ENCODE measurements around the gene CCDC97.
A peak's percentile ranks its signal among the peaks of the same experiment; 100 is the strongest.
"Not testable (repeated sequence)": the region's sequence is repeated elsewhere in the genome, so short reads cannot be mapped to it uniquely, and the experiment has no call there.

The CCDC97 gene

GRCh38 chr19:41288673-41289530 lies 21.1 kb upstream of the CCDC97 start:
- Mint-ChIP-seq H3K27ac (no peak overlapping the region), H3K9me3 (no peaks in the 10 kb centered on the region)

GRCh38 chr19:41289814-41290213 lies 20.2 kb upstream of the CCDC97 start:
- H3K27ac Mint-ChIP-seq = not testable (repeated sequence)
- H3K36me3 Mint-ChIP-seq = peaks cover 40 to 48% of the 10 kb centered on the region in 2 donors

More at GRCh38 chr19:41288673-41289530, 21.1 kb upstream of the CCDC97 start:
- no peaks in the 10 kb centered on the region for H3K27me3 Mint-ChIP-seq
- ATAC-seq (replicated peaks) = no peak
- DNase-seq = no peak
- no peak overlapping the region for H3K4me3 Mint-ChIP-seq
- peaks cover 34 to 46% of the 10 kb centered on the region in 2 donors for H3K36me3 Mint-ChIP-seq
- H3K4me1 Mint-ChIP-seq = no peaks in the 10 kb centered on the region

DNA sequence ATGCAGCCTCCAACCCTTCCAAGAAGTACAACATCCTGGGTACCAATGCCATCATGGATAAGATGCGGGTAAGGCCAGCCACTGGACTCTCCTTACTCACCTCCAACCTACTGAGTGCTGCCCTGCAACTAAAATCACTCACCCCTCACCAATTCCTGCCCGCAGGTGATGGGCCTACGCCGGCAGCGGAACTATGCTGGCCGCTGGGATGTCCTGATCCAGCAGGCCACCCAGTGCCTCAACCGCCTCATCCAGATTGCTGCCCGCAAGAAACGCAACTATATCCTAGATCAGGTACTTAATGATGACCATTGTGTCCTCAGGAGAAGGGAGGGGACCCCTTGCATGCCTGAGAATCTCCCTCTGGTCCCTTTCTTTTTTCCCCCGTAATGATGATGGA lies 15.6 kb upstream of the CCDC97 start:
- Mint-ChIP-seq H3K36me3 (peaks cover 63 to 72% of the 10 kb centered on the region in 2 donors), H3K4me3 (no peak overlapping the region), H3K27ac (peak overlapping the region; percentile 47), H3K4me1 (peaks cover 30 to 39% of the 10 kb centered on the region in 2 donors), H3K9me3 (no peaks in the 10 kb centered on the region), H3K27me3 (no peaks in the 10 kb centered on the region)
- DNase-seq (no peak), ATAC-seq (replicated peaks) (no peak)

More at GRCh38 chr19:41289814-41290213, 20.2 kb upstream of the CCDC97 start:
- not testable (repeated sequence) for ATAC-seq (replicated peaks); H3K9me3 Mint-ChIP-seq; DNase-seq; H3K27me3 Mint-ChIP-seq; H3K4me3 Mint-ChIP-seq; H3K4me1 Mint-ChIP-seq

- Mint-ChIP-seq H3K4me1 (peaks cover 31 to 50% of the 10 kb centered on the region in 2 donors), H3K27ac (peak overlapping the region; percentile 93), H3K9me3 (no peaks in the 10 kb centered on the region), H3K27me3 (no peaks in the 10 kb centered on the region), H3K36me3 (peaks cover 68 to 77% of the 10 kb centered on the region in 2 donors), H3K4me3 (no peak overlapping the region)
- DNase-seq = no peak
- no peak for ATAC-seq (replicated peaks)
Observed at GRCh38 chr19:41295499-41295898, 14.5 kb upstream of the CCDC97 start.

DNA sequence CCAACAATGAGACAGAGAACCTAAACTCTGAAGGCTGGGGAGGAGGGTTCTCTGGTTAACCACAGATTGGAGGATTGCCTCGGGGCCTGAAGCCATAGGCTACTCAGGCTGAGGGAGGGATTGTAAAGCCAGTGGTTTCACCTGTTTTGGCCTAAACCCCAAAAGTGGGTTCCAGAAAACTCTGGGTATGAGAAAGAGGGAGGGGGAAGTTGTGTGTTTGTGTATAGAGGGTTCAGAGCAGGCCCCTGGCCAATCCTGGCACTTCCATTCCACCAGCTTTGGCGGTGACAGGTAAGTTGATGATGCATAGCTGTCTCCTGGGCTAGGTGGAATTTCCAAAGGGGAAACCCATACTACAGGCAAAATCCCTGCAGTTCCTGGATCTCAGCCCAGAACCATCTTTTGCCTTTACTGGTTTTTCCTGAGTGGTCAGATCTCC lies 13.5 kb upstream of the CCDC97 start:
- ATAC-seq (replicated peaks) = peak in 1 of 2 donors; percentile 10
- Mint-ChIP-seq H3K36me3 (peaks cover 67 to 76% of the 10 kb centered on the region in 2 donors), H3K9me3 (no peaks in the 10 kb centered on the region), H3K27me3 (no peaks in the 10 kb centered on the region), H3K27ac (peak overlapping the region; percentile 93), H3K4me3 (no peak overlapping the region), H3K4me1 (peaks cover 36 to 53% of the 10 kb centered on the region in 2 donors)
- DNase-seq = no peak

- peak overlapping the region in 1 of 2 donors; percentile 10 for H3K4me3 Mint-ChIP-seq
- H3K27ac Mint-ChIP-seq = peak overlapping the region; percentile 93
- peak; percentile 39 for DNase-seq
- no peaks in the 10 kb centered on the region for H3K9me3 Mint-ChIP-seq
- peak; percentile 73 to 77 for ATAC-seq (replicated peaks)
- H3K27me3 Mint-ChIP-seq = no peaks in the 10 kb centered on the region
- peaks cover 67 to 76% of the 10 kb centered on the region in 2 donors for H3K36me3 Mint-ChIP-seq
- peaks cover 44 to 67% of the 10 kb centered on the region in 2 donors for H3K4me1 Mint-ChIP-seq
Observed at GRCh38 chr19:41297628-41298347, 12.2 kb upstream of the CCDC97 start.

DNA sequence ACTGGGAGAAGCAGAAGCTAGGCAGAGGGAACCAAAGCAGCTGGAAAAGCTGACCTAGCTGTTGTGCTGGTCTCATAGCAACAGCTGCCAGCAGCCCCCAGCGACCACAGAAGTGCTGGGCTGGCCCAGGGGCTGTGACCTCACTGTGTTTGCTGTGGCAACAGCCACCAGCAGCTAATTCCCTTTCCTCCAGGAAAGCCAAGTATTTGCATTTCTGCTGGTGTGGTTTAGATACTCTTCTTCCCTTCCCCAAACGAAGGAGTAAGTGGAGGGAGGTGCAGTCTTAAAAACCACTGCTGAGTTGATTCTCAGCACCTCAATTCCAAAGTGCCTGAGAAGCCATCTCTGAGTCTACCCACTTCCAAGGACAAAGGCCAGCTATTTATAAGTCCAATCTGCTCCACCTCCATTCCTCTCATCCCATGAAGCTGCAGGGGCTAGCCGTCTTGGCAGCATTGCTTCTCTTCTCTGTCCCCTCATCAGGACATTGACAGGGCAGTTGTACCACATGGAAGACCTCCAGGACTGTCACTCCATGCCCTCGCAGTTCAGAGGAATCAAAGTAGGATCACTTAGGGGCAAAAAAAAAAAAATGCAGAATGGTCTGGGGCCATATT lies 11.5 kb upstream of the CCDC97 start:
- ATAC-seq (replicated peaks) (peak; percentile 42 to 45), DNase-seq (peak; percentile 35)
- Mint-ChIP-seq H3K36me3 (peaks cover 67 to 76% of the 10 kb centered on the region in 2 donors), H3K4me3 (no peak overlapping the region), H3K27me3 (no peaks in the 10 kb centered on the region), H3K4me1 (peaks cover 46 to 71% of the 10 kb centered on the region in 2 donors), H3K27ac (peak overlapping the region; percentile 93), H3K9me3 (no peaks in the 10 kb centered on the region)

DNA sequence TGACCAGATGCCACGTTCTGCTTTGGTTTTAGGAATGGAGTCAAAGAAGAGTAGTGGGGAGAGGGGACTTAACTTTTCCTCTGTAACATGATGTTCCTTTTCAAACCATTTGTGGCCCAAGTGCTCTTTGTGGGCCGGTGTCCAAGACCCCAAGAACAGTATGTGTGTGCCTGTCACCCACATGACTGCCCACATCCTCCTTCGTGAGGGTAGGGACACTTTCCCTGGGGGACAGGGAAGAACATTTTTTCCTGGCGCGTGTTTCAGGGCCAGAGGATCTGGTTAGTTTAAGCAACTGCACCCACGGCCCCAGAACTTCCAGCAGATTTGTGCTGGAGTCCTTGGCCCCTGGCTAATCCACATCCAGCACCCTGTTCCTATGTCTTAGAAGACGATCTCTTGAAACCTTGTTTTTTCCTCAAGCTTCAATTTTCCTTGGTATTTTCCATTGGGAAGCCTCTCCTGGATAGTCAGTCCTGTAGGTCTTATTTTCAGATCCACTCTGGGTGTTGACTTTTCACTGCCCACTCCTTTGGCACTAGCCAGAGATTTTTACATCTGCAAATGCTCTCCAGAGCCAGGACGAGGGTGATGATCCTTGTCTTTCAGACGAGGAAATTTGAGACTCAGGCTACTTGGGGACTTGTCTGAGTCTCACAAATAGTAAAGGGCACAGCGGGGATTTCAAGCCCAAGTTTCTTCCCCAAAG lies 10.8 kb upstream of the CCDC97 start:
- DNase-seq = no peak
- no peaks in the 10 kb centered on the region for H3K9me3 Mint-ChIP-seq
- H3K27me3 Mint-ChIP-seq = no peaks in the 10 kb centered on the region
- ATAC-seq (replicated peaks) = no peak
- H3K36me3 Mint-ChIP-seq = peaks cover 67 to 79% of the 10 kb centered on the region in 2 donors
- H3K4me3 Mint-ChIP-seq = no peak overlapping the region
- peaks cover 46 to 77% of the 10 kb centered on the region in 2 donors for H3K4me1 Mint-ChIP-seq
- peak overlapping the region; percentile 93 for H3K27ac Mint-ChIP-seq

DNA sequence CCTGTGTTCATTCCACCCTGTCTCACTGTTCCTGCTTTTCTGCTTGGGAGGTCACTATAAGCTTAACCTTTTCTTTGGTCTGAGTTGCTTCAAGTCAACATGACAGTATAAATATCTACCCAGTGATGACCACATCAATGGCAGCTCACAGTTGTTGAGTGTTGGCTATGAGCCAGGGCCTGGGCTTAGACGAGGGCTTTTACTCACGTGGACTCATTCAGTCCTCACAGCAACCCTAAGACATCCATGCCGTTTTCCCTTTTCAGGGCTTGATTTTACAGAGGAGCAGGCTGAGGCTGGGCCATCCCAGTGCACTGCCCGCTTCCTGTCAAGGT lies 10.2 kb upstream of the CCDC97 start:
- Mint-ChIP-seq H3K4me3 (no peak overlapping the region), H3K9me3 (no peaks in the 10 kb centered on the region), H3K27ac (peak overlapping the region; percentile 65), H3K4me1 (peaks cover 46 to 80% of the 10 kb centered on the region in 2 donors), H3K36me3 (peaks cover 68 to 79% of the 10 kb centered on the region in 2 donors), H3K27me3 (no peaks in the 10 kb centered on the region)
- no peak for DNase-seq
- no peak for ATAC-seq (replicated peaks)

GRCh38 chr19:41300555-41300954 lies 9.4 kb upstream of the CCDC97 start:
- no peak for ATAC-seq (replicated peaks)
- no peak overlapping the region for H3K4me3 Mint-ChIP-seq

GRCh38 chr19:41302624-41303351 lies 7.2 kb upstream of the CCDC97 start:
- peak; percentile 70 to 71 for ATAC-seq (replicated peaks)
- peak overlapping the region; percentile 37 to 59 for H3K4me3 Mint-ChIP-seq
- peak; percentile 47 for DNase-seq
- peak overlapping the region; percentile 88 for H3K27ac Mint-ChIP-seq
- H3K4me1 Mint-ChIP-seq = peaks cover 33 to 72% of the 10 kb centered on the region in 2 donors
- peaks cover 52 to 72% of the 10 kb centered on the region in 2 donors for H3K36me3 Mint-ChIP-seq
- H3K27me3 Mint-ChIP-seq = no peaks in the 10 kb centered on the region
- no peaks in the 10 kb centered on the region for H3K9me3 Mint-ChIP-seq

More at GRCh38 chr19:41300555-41300954, 9.4 kb upstream of the CCDC97 start:
- Mint-ChIP-seq H3K9me3 (no peaks in the 10 kb centered on the region), H3K27me3 (no peaks in the 10 kb centered on the region), H3K4me1 (peaks cover 45 to 80% of the 10 kb centered on the region in 2 donors), H3K27ac (peak overlapping the region; percentile 59), H3K36me3 (peaks cover 64 to 78% of the 10 kb centered on the region in 2 donors)
- no peak for DNase-seq

DNA sequence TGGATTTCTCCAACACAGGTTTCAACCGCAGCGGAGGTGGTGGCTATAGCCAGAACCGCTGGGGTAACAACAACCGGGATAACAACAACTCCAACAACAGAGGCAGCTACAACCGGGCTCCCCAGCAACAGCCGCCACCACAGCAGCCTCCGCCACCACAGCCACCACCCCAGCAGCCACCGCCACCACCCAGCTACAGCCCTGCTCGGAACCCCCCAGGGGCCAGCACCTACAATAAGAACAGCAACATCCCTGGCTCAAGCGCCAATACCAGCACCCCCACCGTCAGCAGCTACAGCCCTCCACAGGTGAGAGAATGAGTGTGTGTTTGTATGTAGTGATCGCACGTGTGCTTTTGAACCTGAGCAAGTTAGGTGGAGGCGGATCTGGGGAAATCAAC lies 6.0 kb upstream of the CCDC97 start:
- H3K27ac Mint-ChIP-seq = no peak overlapping the region
- H3K27me3 Mint-ChIP-seq = no peaks in the 10 kb centered on the region
- H3K36me3 Mint-ChIP-seq = peaks cover 52 to 68% of the 10 kb centered on the region in 2 donors
- H3K4me3 Mint-ChIP-seq = no peak overlapping the region
- peaks cover 35 to 72% of the 10 kb centered on the region in 2 donors for H3K4me1 Mint-ChIP-seq
- ATAC-seq (replicated peaks) = no peak
- H3K9me3 Mint-ChIP-seq = no peaks in the 10 kb centered on the region
- DNase-seq = no peak

Data from stimulated activated naive B cell treated with anti-CD40 and anti-IgM and Interleukin-4, amounts not matched to agents 10 μg/mL and 1 μg/mL and 100 μg/mL, for 72 hours (primary cell).